GM18909 (cell line): ENCODE measurements around the gene PFKFB3.
"Not testable (repeated sequence)": the region's sequence is repeated elsewhere in the genome, so short reads cannot be mapped to it uniquely, and the experiment has no call there.

Source experiments
- ATAC-seq: cut with Tn5 transposase; IDR thresholded peaks from one replicate; pipeline ENCODE4 v1.9.1; 2021; ENCODE audit warnings: mild to moderate bottlenecking; ENCODE audit not compliant: unreplicated experiment, poor library complexity

Gene PFKFB3

GRCh38 chr10:6232846-6233724, 30.4 kb downstream of the PFKFB3 start:
- ATAC-seq = no peak

GRCh38 chr10:6233725-6234277, 31.1 kb downstream of the PFKFB3 start:
- ATAC-seq = no peak

- no peak for ATAC-seq
Observed at GRCh38 chr10:6234371-6234770, 31.6 kb downstream of the PFKFB3 start.

GRCh38 chr10:6236349-6237198, 33.8 kb downstream of the PFKFB3 start:
- ATAC-seq = no peak

- no peak for ATAC-seq
Observed at GRCh38 chr10:6237199-6237530, 34.4 kb downstream of the PFKFB3 start.

GRCh38 chr10:6238587-6239212, 36.0 kb downstream of the PFKFB3 start:
- ATAC-seq = not testable (repeated sequence)

GRCh38 chr10:6239213-6239991, 36.7 kb downstream of the PFKFB3 start:
- no peak for ATAC-seq

GRCh38 chr10:6240254-6240653, 37.5 kb downstream of the PFKFB3 start:
- ATAC-seq = no peak

GRCh38 chr10:6242089-6242488, 39.4 kb downstream of the PFKFB3 start:
- ATAC-seq = no peak

- ATAC-seq = no peak
Observed at GRCh38 chr10:6244510-6244909, 41.8 kb downstream of the PFKFB3 start.

GRCh38 chr10:6247041-6247712, 44.4 kb downstream of the PFKFB3 start:
- no peak for ATAC-seq

- ATAC-seq = not testable (repeated sequence)
Observed at GRCh38 chr10:6248908-6249307, 46.2 kb downstream of the PFKFB3 start.

- ATAC-seq = no peak
Observed at GRCh38 chr10:6249698-6250097, 47.0 kb downstream of the PFKFB3 start.

- no peak for ATAC-seq
Observed at GRCh38 chr10:6250745-6251144, 48.0 kb downstream of the PFKFB3 start.

GRCh38 chr10:6254201-6254600, 51.5 kb downstream of the PFKFB3 start:
- ATAC-seq = no peak

- ATAC-seq = no peak
Observed at GRCh38 chr10:6255548-6256061, 52.9 kb downstream of the PFKFB3 start.

- ATAC-seq = no peak
Observed at GRCh38 chr10:6256439-6256838, 53.7 kb downstream of the PFKFB3 start.

GRCh38 chr10:6259153-6259552, 56.4 kb downstream of the PFKFB3 start:
- no peak for ATAC-seq

- no peak for ATAC-seq
Observed at GRCh38 chr10:6260843-6261242, 58.1 kb downstream of the PFKFB3 start.
